ENCODE measurements around the gene DNAAF3.
"Not testable (repeated sequence)": the region's sequence is repeated elsewhere in the genome, so short reads cannot be mapped to it uniquely, and the experiment has no call there.

The DNAAF3 gene

DNA sequence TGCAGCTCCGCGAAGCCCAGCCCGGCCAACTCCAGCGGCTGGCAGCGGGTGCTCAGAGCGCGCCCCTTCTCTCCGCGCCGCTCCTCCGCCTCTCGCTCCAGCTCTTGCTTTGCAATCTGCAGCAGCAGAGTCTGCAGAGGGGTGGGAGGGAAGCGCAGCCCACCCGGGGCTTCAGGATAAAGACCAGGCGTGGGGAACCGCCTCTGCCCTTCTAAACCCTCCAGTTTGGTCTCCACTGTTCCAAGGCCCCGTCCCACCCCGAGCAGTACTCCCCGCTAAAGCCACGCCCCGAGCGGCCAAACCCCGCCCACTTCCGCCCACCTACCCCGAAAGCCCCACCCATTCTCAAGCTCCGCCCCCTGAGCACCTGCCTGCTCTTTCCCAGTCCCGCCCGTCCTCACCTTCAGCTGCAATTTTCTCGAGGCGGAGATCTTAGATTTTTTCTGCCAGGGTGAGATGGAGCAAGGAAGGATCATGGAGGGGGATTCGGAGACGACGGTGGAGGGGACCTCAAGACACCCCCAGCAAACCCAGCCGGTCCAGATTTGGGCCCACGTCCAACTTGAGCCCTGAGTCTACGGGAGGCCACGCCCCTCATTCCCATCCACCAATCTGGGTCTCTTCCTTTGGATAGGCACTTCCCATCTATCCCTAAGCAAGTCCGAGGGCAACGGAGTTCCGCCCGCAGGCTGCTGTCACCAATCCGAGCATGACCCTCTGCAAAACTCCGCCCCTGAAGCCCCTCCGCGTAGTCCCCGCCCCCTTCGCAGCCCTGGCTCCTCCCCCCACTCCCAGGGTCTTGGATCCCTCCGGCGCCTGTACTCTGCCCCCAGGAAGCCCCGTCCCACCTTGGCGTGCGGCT, 10.0 kb downstream of the DNAAF3 start:
- no peak overlapping the region for H3K9ac ChIP-seq
- no peaks in the 10 kb centered on the region for H3K27me3 ChIP-seq (ENCODE audit: control insufficient read depth, insufficient read depth, low read length)
- no peak overlapping the region for H3K27ac ChIP-seq
- no peaks in the 10 kb centered on the region for H3K36me3 ChIP-seq (ENCODE audit: control insufficient read depth, insufficient read depth, low read length)
- H3K4me1 ChIP-seq = no peaks in the 10 kb centered on the region
- peak overlapping the region; percentile 65 for H2AFZ ChIP-seq
- H3K4me3 ChIP-seq (ENCODE audit: low read depth, low read length) = peak overlapping the region; percentile 52
- no peaks in the 10 kb centered on the region for H3K79me2 ChIP-seq
- no peaks in the 10 kb centered on the region for H3K9me3 ChIP-seq (ENCODE audit: control insufficient read depth, low read length)
- H3K4me2 ChIP-seq (ENCODE audit: low read length) = peak overlapping the region; percentile 69
- TF ChIP-seq, protein P1, sequence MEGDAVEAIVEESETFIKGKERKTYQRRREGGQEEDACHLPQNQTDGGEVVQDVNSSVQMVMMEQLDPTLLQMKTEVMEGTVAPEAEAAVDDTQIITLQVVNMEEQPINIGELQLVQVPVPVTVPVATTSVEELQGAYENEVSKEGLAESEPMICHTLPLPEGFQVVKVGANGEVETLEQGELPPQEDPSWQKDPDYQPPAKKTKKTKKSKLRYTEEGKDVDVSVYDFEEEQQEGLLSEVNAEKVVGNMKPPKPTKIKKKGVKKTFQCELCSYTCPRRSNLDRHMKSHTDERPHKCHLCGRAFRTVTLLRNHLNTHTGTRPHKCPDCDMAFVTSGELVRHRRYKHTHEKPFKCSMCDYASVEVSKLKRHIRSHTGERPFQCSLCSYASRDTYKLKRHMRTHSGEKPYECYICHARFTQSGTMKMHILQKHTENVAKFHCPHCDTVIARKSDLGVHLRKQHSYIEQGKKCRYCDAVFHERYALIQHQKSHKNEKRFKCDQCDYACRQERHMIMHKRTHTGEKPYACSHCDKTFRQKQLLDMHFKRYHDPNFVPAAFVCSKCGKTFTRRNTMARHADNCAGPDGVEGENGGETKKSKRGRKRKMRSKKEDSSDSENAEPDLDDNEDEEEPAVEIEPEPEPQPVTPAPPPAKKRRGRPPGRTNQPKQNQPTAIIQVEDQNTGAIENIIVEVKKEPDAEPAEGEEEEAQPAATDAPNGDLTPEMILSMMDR (IDR thresholded peaks at IDR 0.05) = no peak

GRCh38 chr19:55155784-55156183, 10.6 kb downstream of the DNAAF3 start:
- Histone ChIP-seq H3K4me2 (ENCODE audit: low read length) (peak overlapping the region; percentile 69), H3K4me3 (ENCODE audit: low read depth, low read length) (peak overlapping the region; percentile 52), H2AFZ (peak overlapping the region; percentile 65)
- H3K4me1 ChIP-seq; H3K9ac ChIP-seq; H3K27me3 ChIP-seq (ENCODE audit: control insufficient read depth, insufficient read depth, low read length); H3K27ac ChIP-seq; H3K9me3 ChIP-seq (ENCODE audit: control insufficient read depth, low read length); H3K36me3 ChIP-seq (ENCODE audit: control insufficient read depth, insufficient read depth, low read length); H3K79me2 ChIP-seq: not testable (repeated sequence)

- no peaks in the 10 kb centered on the region for H3K27me3 ChIP-seq (ENCODE audit: control insufficient read depth, insufficient read depth, low read length)
- no peaks in the 10 kb centered on the region for H3K9me3 ChIP-seq (ENCODE audit: control insufficient read depth, low read length)
- H3K79me2 ChIP-seq = no peaks in the 10 kb centered on the region
- no peaks in the 10 kb centered on the region for H3K4me1 ChIP-seq
- H3K4me2 ChIP-seq (ENCODE audit: low read length) = no peak overlapping the region
- TF ChIP-seq, protein P1 (IDR thresholded peaks at IDR 0.05) = no peak
- H3K4me3 ChIP-seq (ENCODE audit: low read depth, low read length) = no peak overlapping the region
- H3K27ac ChIP-seq = no peak overlapping the region
- H3K36me3 ChIP-seq (ENCODE audit: control insufficient read depth, insufficient read depth, low read length) = no peaks in the 10 kb centered on the region
- no peak overlapping the region for H3K9ac ChIP-seq
- H2AFZ ChIP-seq = no peak overlapping the region
Measured at GRCh38 chr19:55153652-55154264, 12.7 kb downstream of the DNAAF3 start.

- TF ChIP-seq, protein P1 (IDR thresholded peaks at IDR 0.05) = no peak
- Histone ChIP-seq H3K4me3 (ENCODE audit: low read depth, low read length) (no peak overlapping the region), H3K36me3 (ENCODE audit: control insufficient read depth, insufficient read depth, low read length) (no peaks in the 10 kb centered on the region), H3K4me2 (ENCODE audit: low read length) (no peak overlapping the region), H3K27ac (no peak overlapping the region), H3K4me1 (no peaks in the 10 kb centered on the region), H3K27me3 (ENCODE audit: control insufficient read depth, insufficient read depth, low read length) (no peaks in the 10 kb centered on the region), H3K79me2 (no peaks in the 10 kb centered on the region), H3K9me3 (ENCODE audit: control insufficient read depth, low read length) (no peaks in the 10 kb centered on the region), H3K9ac (no peak overlapping the region), H2AFZ (no peak overlapping the region)
Measured at GRCh38 chr19:55152017-55152416, 14.4 kb downstream of the DNAAF3 start.

- no peaks in the 10 kb centered on the region for H3K27me3 ChIP-seq (ENCODE audit: control insufficient read depth, insufficient read depth, low read length)
- H3K4me3 ChIP-seq (ENCODE audit: low read depth, low read length) = no peak within 1 kb of the TSS
- H3K9me3 ChIP-seq (ENCODE audit: control insufficient read depth, low read length) = no peaks in the 10 kb centered on the region
- H3K4me1 ChIP-seq = no peaks in the 10 kb centered on the region
- H2AFZ ChIP-seq = no peak within 1 kb of the TSS
- H3K36me3 ChIP-seq (ENCODE audit: control insufficient read depth, insufficient read depth, low read length) = no peaks in the 10 kb centered on the region
- no peaks in the 10 kb centered on the region for H3K79me2 ChIP-seq
- TF ChIP-seq, protein P1 (IDR thresholded peaks at IDR 0.05) = no peak
- H3K27ac ChIP-seq = no peak within 1 kb of the TSS
- no peak within 1 kb of the TSS for H3K4me2 ChIP-seq (ENCODE audit: low read length)
- no peak within 1 kb of the TSS for H3K9ac ChIP-seq
Measured at GRCh38 chr19:55149078-55150003, 17.1 kb downstream of the DNAAF3 start, which contains the start of gene TNNT1. TNNT1 (minus strand) TSS chr19:55149206; CDS start chr19:55147157, 2,049 bp downstream.
